Mucosa of stomach (tissue), 1 donor: ENCODE results near the gene GLE1.

Experiments
- H3K27me3 ChIP-seq: one replicate; pipeline ENCODE4 v1.7.0; 2013; ENCODE audit warnings: mild to moderate bottlenecking, low read length; ENCODE audit not compliant: control insufficient read depth, insufficient read depth
- H3K36me3 ChIP-seq: one replicate; pipeline ENCODE4 v1.7.0; 2013; ENCODE audit warnings: low read length; ENCODE audit not compliant: control insufficient read depth, insufficient read depth
- H3K4me1 ChIP-seq: one replicate; pipeline ENCODE4 v1.7.0; 2013; ENCODE audit warnings: mild to moderate bottlenecking, low read length; ENCODE audit not compliant: control insufficient read depth, insufficient read depth
- H3K4me3 ChIP-seq: one replicate; pipeline ENCODE4 v1.7.0; 2013; ENCODE audit warnings: low read length
- H3K9ac ChIP-seq: one replicate; pipeline ENCODE4 v1.7.0; 2013; ENCODE audit warnings: mild to moderate bottlenecking, low read length, moderate library complexity
- H3K9me3 ChIP-seq: one replicate; pipeline ENCODE4 v1.7.0; 2013; ENCODE audit warnings: mild to moderate bottlenecking, low read length, moderate library complexity; ENCODE audit not compliant: control insufficient read depth
- donor health status: Pancreatic carcinoma.

GLE1 gene

DNA sequence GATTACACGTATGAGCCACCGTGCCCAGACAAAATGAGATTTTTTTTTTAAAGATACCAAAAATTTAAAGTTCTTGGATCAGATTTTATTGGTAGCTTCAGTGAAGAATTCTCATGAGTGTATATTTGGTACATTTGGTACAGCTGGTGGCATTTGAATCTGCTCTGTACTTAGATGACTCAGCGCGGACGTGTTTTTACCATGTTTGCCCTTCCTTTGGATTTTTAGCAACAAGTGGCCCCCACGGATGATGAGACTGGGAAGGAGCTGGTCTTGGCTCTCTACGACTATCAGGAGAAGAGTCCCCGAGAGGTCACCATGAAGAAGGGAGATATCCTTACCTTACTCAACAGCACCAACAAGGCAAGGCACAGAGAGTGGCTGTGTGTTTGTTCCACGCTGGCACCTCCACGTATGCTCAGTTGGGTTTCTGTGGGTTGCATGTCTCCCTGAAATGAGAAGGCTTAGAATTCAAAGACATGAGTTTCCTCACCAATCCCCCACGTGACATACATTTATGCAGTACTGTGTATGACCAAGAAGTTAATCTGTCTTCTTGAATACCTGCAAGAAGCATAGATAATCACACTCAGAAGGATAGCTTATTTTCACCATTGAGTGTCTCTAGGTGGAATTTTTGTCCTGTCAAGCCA is 84.2 kb downstream of the GLE1 start:
- no peaks in the 10 kb centered on the region for H3K27me3 ChIP-seq
- no peaks in the 10 kb centered on the region for H3K9me3 ChIP-seq
- H3K9ac ChIP-seq = no peak overlapping the region
- peaks cover 21% of the 10 kb centered on the region for H3K36me3 ChIP-seq
- no peaks in the 10 kb centered on the region for H3K4me1 ChIP-seq
- no peak overlapping the region for H3K4me3 ChIP-seq
